HEK293T (cell line): ENCODE results near the gene AHNAK2.
"Not testable (repeated sequence)": the region's sequence is repeated elsewhere in the genome, so short reads cannot be mapped to it uniquely, and the experiment has no call there.

ENCODE experiments used
- ARNT ChIP-seq: fragments of 450-650 bp; IDR thresholded peaks from 2 replicates; pipeline ENCODE4 v1.6.1; 2017; ENCODE audit warnings: mild to moderate bottlenecking
- BHLHE40 ChIP-seq: fragments of 450-650 bp; IDR thresholded peaks from 2 replicates; pipeline ENCODE4 v1.6.1; 2016; ENCODE audit warnings: mild to moderate bottlenecking, moderate library complexity, borderline replicate concordance
- FOXM1 ChIP-seq: fragments of 450-650 bp; IDR thresholded peaks from 2 replicates; pipeline ENCODE4 v1.6.1; 2017; ENCODE audit warnings: mild to moderate bottlenecking, borderline replicate concordance
- L3MBTL2 ChIP-seq: fragments of 450-650 bp; conservative IDR thresholded peaks from 2 replicates; pipeline ENCODE4 v1.6.1; 2016; ENCODE audit warnings: mild to moderate bottlenecking
- TARDBP ChIP-seq: fragments of 450-650 bp; IDR thresholded peaks from 2 replicates; pipeline ENCODE4 v1.6.1; 2016

DNA sequence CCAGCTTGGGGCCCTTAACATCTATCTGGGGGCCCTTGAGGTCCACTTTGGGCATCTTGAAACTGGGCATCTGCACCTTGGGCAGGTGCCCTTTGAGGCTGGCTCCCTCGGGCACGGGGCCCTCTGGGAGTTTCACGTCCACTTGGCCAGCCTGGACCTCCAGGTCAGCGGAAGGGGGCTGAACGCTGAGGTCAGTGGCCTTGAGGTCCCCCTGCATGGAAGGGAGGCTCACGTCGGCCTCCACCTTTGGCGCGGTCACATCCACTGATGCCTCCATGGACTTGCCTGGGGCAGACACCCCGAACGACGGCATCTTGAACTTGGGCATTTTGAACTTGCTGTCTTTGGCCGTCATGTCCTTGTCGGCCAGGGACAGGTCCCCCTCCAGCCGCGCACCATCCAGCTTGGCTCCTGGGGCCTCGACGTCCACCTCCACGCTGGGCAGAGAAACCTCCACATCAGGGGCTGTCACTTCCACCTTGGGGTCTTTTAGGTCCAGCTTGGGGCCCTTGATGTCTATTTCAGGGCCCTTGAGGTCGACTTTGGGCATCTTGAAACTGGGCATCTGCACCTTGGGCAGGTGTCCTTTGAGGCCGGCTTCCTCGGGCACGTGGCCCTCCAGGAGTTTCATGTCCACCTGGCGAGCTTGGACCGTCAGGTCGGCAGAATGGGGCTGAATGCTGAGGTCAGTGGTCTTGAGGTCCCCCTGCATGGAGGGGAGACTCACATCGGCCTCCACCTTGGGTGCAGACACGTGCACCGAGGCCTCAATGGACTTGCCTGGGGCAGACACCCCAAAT lies 34.8 kb downstream of the AHNAK2 start:
- TF ChIP-seq FOXM1, BHLHE40, L3MBTL2, ARNT, TARDBP: not testable (repeated sequence)
